Measurements from ENCODE around the gene GPRIN2. TPM values are rescaled to one million over a fixed set of nuclear protein-coding genes. Genes with fewer than 3 reads are reported as not detected.
"Not testable (repeated sequence)": the region's sequence is repeated elsewhere in the genome, so short reads cannot be mapped to it uniquely, and the experiment has no call there.

The GPRIN2 gene
- total RNA-seq, 2 experiments from 2014 or later, result not detected

DNA sequence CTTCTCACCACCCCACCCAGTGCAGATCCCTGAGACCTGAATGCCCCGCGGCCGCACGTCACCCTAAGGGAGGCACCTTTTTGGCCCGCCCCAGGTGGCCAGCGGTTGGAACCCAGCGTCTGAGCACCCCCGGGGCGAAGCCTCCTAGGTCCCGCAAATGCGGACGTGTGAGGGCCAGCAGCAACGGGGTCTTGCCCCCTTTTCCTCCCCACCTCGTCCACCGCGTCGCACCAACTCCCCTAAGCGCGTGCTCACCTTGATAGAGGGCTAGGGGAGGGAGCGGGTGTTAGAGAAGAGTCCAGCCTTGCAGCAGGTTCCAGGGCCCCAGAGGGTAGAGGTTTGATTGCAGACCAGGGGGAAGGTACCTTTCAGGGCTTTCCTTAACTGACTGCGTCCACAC is 22.9 kb upstream of the GPRIN2 start:
- H3K4me3 Mint-ChIP-seq, POLR2A ChIA-PET: not testable (repeated sequence)

GRCh38 chr10:46578474-46579178 is 22.2 kb upstream of the GPRIN2 start, which contains the start of gene SYT15:
SYT15 (plus strand) TSS chr10:46579128; CDS start chr10:46579169, 41 bp downstream.
- CTCF ChIA-PET; H3K4me3 Mint-ChIP-seq; POLR2A ChIA-PET; H3K4me1 Mint-ChIP-seq; DNase-seq; H3K27ac Mint-ChIP-seq; H3K27me3 Mint-ChIP-seq; H3K36me3 Mint-ChIP-seq (ENCODE audit: low read depth); H3K9me3 Mint-ChIP-seq: not testable (repeated sequence)

More for the DNA sequence above, 22.9 kb upstream of the GPRIN2 start:
- H3K9me3 Mint-ChIP-seq; DNase-seq; H3K36me3 Mint-ChIP-seq (ENCODE audit: low read depth); H3K27me3 Mint-ChIP-seq; H3K4me1 Mint-ChIP-seq; CTCF ChIA-PET; H3K27ac Mint-ChIP-seq: not testable (repeated sequence)

- H3K27me3 Mint-ChIP-seq; H3K4me3 Mint-ChIP-seq; H3K4me1 Mint-ChIP-seq; H3K36me3 Mint-ChIP-seq (ENCODE audit: low read depth); POLR2A ChIA-PET; CTCF ChIA-PET; H3K9me3 Mint-ChIP-seq; H3K27ac Mint-ChIP-seq; DNase-seq: not testable (repeated sequence)
Measured at GRCh38 chr10:46577624-46578473, 21.4 kb upstream of the GPRIN2 start.

DNA sequence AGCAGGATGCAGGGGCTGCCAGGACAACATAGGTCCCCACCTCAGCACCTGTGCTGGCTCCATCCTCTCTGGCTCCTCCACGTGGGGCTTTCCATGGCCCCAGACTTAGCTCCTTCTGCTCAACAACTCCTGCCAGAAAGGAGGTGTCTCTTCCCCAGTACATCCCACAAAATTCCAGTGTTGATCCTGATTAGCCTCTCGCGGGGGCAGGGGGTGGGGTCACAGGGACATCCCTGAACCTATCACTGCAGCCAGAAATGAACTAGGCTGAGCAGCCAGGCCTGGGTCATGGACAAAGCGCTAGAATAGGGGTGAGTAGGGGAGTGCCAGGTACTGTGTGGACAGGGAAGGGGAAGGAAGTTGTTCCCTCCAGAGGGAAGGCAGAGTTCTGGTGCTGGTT is 17.4 kb upstream of the GPRIN2 start:
- H3K27ac Mint-ChIP-seq; POLR2A ChIA-PET; CTCF ChIA-PET; H3K4me1 Mint-ChIP-seq; DNase-seq; H3K36me3 Mint-ChIP-seq (ENCODE audit: low read depth); H3K27me3 Mint-ChIP-seq; H3K9me3 Mint-ChIP-seq; H3K4me3 Mint-ChIP-seq: not testable (repeated sequence)

- POLR2A ChIA-PET; CTCF ChIA-PET; H3K4me1 Mint-ChIP-seq; DNase-seq; H3K9me3 Mint-ChIP-seq; H3K36me3 Mint-ChIP-seq (ENCODE audit: low read depth); H3K4me3 Mint-ChIP-seq; H3K27me3 Mint-ChIP-seq; H3K27ac Mint-ChIP-seq: not testable (repeated sequence)
Measured at GRCh38 chr10:46573314-46573713, 16.9 kb upstream of the GPRIN2 start.

DNA sequence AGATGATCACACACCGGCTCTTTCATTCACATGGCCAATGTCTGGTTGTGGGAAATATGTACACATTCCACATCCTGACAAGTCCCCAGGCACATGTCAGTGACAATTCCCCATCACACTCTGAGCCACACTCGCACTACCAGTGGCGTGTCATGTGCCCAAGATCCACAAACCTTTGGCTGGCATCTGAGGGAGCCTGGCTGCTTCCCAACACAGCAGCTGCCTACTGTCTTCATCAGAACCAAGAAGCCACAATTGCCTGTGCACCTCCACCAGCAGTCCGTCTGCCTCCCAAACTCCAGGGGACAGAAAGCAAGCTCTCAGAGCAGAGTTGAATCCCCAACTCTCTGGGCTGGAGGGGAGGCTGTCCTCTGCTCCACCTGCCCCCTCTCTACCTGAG is 16.3 kb upstream of the GPRIN2 start:
- POLR2A ChIA-PET; H3K27me3 Mint-ChIP-seq; H3K9me3 Mint-ChIP-seq; H3K4me3 Mint-ChIP-seq; H3K27ac Mint-ChIP-seq; CTCF ChIA-PET; H3K4me1 Mint-ChIP-seq; DNase-seq; H3K36me3 Mint-ChIP-seq (ENCODE audit: low read depth): not testable (repeated sequence)

- H3K27me3 Mint-ChIP-seq; POLR2A ChIA-PET; H3K36me3 Mint-ChIP-seq (ENCODE audit: low read depth); H3K9me3 Mint-ChIP-seq; H3K4me3 Mint-ChIP-seq; H3K4me1 Mint-ChIP-seq; DNase-seq; H3K27ac Mint-ChIP-seq; CTCF ChIA-PET: not testable (repeated sequence)
Measured at GRCh38 chr10:46570655-46571054, 14.2 kb upstream of the GPRIN2 start.

DNA sequence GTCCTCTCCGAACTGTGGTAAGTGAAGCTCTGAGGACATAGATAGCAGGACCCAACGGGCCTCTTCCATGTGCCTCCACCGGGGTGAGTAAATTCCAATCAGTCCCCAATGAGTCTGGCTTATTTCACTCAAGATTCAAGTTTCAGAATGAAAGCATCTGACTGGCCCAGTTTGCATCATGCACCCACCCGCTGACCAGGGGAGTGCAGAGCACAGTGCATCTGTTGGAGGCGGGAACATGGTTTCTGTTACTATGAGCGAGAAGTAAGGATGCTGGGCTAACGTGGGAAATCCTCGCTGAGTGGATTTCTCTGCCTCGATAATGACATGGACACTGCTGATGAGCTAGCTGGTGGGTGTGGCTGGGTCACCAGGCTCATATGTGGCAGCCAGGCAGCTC is 10.7 kb upstream of the GPRIN2 start:
- H3K4me1 Mint-ChIP-seq; H3K9me3 Mint-ChIP-seq; H3K36me3 Mint-ChIP-seq (ENCODE audit: low read depth); H3K27ac Mint-ChIP-seq; CTCF ChIA-PET; H3K27me3 Mint-ChIP-seq; H3K4me3 Mint-ChIP-seq; POLR2A ChIA-PET; DNase-seq: not testable (repeated sequence)

DNA sequence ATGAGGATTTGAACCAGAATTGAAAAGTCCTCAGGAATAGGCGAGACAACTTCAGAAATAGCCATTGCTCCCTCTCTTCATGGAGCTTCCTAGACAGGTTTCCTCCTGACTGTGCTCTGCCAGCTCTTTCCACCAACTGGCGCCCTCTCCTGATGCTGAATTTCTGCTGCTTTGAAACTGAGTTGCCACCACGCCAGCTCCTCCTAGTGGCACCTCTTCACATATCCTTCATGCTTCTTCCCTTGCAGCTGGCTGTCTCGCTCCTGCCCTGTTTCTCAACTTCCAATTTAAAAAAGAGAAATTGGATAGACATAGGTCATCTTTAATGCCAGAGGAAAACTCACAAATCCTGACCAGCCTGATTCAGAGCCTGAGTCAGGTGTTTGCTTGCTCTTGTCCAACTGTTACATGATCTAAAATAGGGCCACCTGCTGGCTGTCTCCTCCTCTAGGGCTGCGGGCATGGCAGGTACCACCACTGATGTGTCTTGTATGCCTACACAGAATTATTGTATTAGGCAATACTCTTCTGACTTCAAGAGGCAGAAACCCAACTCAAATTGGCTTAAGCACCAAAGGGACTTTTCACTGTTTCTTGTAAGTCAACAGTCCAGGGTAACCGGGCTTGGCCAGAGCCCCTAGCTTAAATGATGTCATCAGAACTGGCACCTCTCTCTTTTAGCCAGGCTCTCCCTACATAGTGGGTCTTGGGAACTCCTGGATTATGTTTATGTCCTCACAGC is 9.3 kb upstream of the GPRIN2 start:
- H3K27me3 Mint-ChIP-seq; H3K27ac Mint-ChIP-seq; H3K36me3 Mint-ChIP-seq (ENCODE audit: low read depth); H3K9me3 Mint-ChIP-seq; H3K4me3 Mint-ChIP-seq; H3K4me1 Mint-ChIP-seq; CTCF ChIA-PET; POLR2A ChIA-PET: not testable (repeated sequence)
- peak; percentile 56 for DNase-seq

GRCh38 chr10:46560952-46561351 is 4.5 kb upstream of the GPRIN2 start:
- ChIA-PET POLR2A (no interaction called here), CTCF (interaction anchor here (1.0 kb wide), 1 partner anchor 16 kb away, joined by 3 read pairs; no protein-coding TSS in a partner anchor)
- H3K27ac Mint-ChIP-seq, result no peak overlapping the region

DNA sequence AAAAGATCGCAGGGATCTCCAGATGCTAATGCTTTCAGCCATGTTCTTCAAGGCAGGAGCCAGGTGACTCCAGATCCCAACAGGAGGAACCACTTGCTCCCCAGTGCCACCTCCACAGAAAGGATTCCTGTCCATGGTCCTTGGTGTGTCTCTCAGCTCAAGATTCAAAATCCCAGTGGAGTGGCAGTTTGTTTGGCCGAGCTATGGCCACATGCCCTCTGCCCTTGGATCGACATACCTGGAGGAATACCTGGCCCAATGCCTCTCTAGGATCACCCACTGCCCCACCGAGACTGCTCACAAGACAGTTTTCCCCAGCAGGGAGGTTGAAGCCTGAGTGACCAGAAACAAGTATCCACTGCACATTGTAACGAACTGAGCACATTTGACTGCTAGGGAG is 3.9 kb upstream of the GPRIN2 start:
- no peaks in the 10 kb centered on the region for H3K9me3 Mint-ChIP-seq
- DNase-seq, result peak; percentile 5
- H3K36me3 Mint-ChIP-seq (ENCODE audit: low read depth), result no peaks in the 10 kb centered on the region

More at GRCh38 chr10:46560952-46561351, 4.5 kb upstream of the GPRIN2 start:
- Mint-ChIP-seq H3K4me1 (peaks cover 6% of the 10 kb centered on the region), H3K4me3 (no peak overlapping the region), H3K27me3 (no peaks in the 10 kb centered on the region), H3K9me3 (no peaks in the 10 kb centered on the region), H3K36me3 (ENCODE audit: low read depth) (no peaks in the 10 kb centered on the region)
- peak; percentile 5 for DNase-seq

GRCh38 chr10:46559231-46559671 is 2.8 kb upstream of the GPRIN2 start:
- peaks cover 5% of the 10 kb centered on the region for H3K4me1 Mint-ChIP-seq
- H3K27me3 Mint-ChIP-seq, result no peaks in the 10 kb centered on the region
- POLR2A ChIA-PET, result no interaction called here
- H3K27ac Mint-ChIP-seq, result no peak overlapping the region
- H3K36me3 Mint-ChIP-seq (ENCODE audit: low read depth), result no peaks in the 10 kb centered on the region
- CTCF ChIA-PET, result no interaction called here
- no peak overlapping the region for H3K4me3 Mint-ChIP-seq
- H3K9me3 Mint-ChIP-seq, result no peaks in the 10 kb centered on the region
- DNase-seq, result no peak

More for the DNA sequence above, 3.9 kb upstream of the GPRIN2 start:
- Mint-ChIP-seq H3K27ac (no peak overlapping the region), H3K4me1 (peaks cover 5% of the 10 kb centered on the region), H3K4me3 (no peak overlapping the region), H3K27me3 (no peaks in the 10 kb centered on the region)
- POLR2A ChIA-PET, result no interaction called here
- CTCF ChIA-PET, result interaction anchor here (0.6 kb wide), 1 partner anchor 871 kb away, joined by 3 read pairs; no protein-coding TSS in a partner anchor

All from activated CD4-positive, alpha-beta T cell treated with anti-CD3 and anti-CD28 coated beads, Interleukin-2, amount 10 ng/mL, durations not matched to agents 7 days and 5 days (primary cell).